Central memory CD8-positive, alpha-beta T cell (primary cell): ENCODE measurements around the gene ARMC12.

Experiments
- ATAC-seq: fragments of 150-1000 bp; cut with Tn5 transposase; replicated peaks from 2 replicates; pipeline ENCODE4 v1.10.0; 2022; ENCODE audit warnings: mild to moderate bottlenecking, moderate FRiP score, moderate number of reproducible peaks; ENCODE audit not compliant: poor library complexity, severe bottlenecking; ENCODE audit errors: extremely low read depth
- DNase-seq, 2 donors: peaks; one replicate each; pipeline ENCODE4 v3.0.0; 2021; ENCODE audit warnings: low spot score in 2 of 2
- H3K27ac Mint-ChIP-seq: one replicate; pipeline ENCODE4 v1.8.0; 2022; ENCODE audit warnings: low read depth, mild to moderate bottlenecking, moderate library complexity, mixed read lengths
- H3K27me3 Mint-ChIP-seq: one replicate; pipeline ENCODE4 v1.8.0; 2022; ENCODE audit warnings: mixed read lengths
- H3K36me3 Mint-ChIP-seq: one replicate; pipeline ENCODE4 v1.8.0; 2022; ENCODE audit warnings: mild to moderate bottlenecking, moderate library complexity, mixed read lengths; ENCODE audit not compliant: insufficient read depth
- H3K4me1 Mint-ChIP-seq: one replicate; pipeline ENCODE4 v1.8.0; 2022; ENCODE audit warnings: mixed read lengths
- H3K4me3 Mint-ChIP-seq: one replicate; pipeline ENCODE4 v1.8.0; 2022; ENCODE audit warnings: mild to moderate bottlenecking, moderate library complexity, mixed read lengths
- H3K9me3 Mint-ChIP-seq: one replicate; pipeline ENCODE4 v1.8.0; 2022; ENCODE audit warnings: mixed read lengths

Gene ARMC12

DNA sequence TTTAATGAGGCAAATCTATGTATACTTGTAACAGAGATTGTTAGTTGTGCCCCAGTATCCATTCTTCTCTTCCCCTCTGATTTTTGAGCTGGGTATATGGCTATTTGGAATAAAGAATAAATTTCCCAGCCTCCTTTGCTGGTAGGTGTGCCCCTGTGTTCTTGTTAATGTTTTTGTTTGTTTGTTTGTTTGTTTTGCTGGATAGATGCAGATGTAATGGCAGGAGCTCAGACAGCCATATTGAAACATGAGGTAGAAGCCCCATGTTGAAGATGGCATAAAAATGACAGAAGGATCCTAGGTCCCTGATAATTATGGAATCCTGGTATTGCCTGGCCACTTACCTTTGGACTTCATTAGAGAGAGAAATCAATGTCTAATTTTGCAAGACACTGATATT is 28.2 kb upstream of the ARMC12 start:
- Mint-ChIP-seq H3K4me3 (no peak overlapping the region), H3K4me1 (peaks cover 25% of the 10 kb centered on the region), H3K27me3 (no peaks in the 10 kb centered on the region), H3K27ac (no peak overlapping the region), H3K9me3 (no peaks in the 10 kb centered on the region), H3K36me3 (no peaks in the 10 kb centered on the region)
- DNase-seq (no peak), ATAC-seq (no peak)

DNA sequence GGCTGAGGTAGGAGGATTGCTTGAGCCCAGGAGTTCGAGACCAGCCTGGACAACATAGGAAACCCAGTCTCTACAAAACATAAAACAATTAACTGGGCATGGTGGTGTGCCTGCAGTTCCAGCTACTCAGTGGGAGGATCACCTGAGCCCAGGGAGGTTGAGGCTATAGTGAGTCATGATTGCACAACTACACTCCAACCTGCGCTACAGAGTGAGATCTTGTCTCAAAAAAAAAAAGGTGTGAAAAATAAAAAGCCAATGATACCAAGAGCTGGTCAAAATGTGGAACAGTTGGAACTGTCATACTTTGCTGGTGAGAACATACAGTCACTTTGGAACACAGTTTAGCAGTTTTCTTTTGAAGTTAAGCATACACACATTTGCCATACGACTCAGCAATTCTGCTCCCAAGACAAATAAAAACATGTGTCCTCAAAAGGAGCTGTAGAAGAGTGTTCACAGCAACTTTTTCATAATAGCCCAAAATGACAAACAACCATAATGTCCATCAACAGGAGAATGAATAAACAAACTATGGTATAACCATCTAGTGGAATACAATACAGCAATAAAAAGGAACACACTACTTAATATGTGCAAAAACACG is 26.5 kb upstream of the ARMC12 start:
- H3K27me3 Mint-ChIP-seq, result no peaks in the 10 kb centered on the region
- ATAC-seq (peak; percentile 98), DNase-seq (no peak)
- no peaks in the 10 kb centered on the region for H3K36me3 Mint-ChIP-seq
- H3K27ac Mint-ChIP-seq, result no peak overlapping the region
- no peak overlapping the region for H3K4me3 Mint-ChIP-seq
- no peaks in the 10 kb centered on the region for H3K9me3 Mint-ChIP-seq
- peaks cover 30% of the 10 kb centered on the region for H3K4me1 Mint-ChIP-seq

DNA sequence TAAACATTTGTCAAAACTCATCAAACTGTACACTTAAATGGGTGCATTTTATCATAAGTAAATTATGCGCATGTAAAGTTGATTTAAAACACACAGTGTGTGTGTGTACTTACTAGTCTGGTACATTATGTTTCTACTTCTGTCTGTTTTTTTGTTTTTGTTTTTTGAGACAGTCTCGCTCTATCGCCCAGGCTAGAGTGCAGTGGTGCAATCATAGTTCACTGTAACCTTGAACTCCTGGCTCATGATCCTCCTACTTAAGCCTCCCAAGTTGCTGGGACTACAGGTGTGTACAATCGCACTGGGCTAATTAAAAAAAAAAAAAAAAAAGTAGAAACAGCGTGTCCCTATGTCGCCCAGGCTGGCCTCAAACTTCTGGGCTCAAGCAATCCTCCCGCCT is 25.1 kb upstream of the ARMC12 start:
- Mint-ChIP-seq H3K4me3 (no peak overlapping the region), H3K9me3 (no peaks in the 10 kb centered on the region), H3K4me1 (peaks cover 44% of the 10 kb centered on the region), H3K27me3 (no peaks in the 10 kb centered on the region), H3K36me3 (no peaks in the 10 kb centered on the region), H3K27ac (no peak overlapping the region)
- ATAC-seq, result no peak
- DNase-seq, result no peak

DNA sequence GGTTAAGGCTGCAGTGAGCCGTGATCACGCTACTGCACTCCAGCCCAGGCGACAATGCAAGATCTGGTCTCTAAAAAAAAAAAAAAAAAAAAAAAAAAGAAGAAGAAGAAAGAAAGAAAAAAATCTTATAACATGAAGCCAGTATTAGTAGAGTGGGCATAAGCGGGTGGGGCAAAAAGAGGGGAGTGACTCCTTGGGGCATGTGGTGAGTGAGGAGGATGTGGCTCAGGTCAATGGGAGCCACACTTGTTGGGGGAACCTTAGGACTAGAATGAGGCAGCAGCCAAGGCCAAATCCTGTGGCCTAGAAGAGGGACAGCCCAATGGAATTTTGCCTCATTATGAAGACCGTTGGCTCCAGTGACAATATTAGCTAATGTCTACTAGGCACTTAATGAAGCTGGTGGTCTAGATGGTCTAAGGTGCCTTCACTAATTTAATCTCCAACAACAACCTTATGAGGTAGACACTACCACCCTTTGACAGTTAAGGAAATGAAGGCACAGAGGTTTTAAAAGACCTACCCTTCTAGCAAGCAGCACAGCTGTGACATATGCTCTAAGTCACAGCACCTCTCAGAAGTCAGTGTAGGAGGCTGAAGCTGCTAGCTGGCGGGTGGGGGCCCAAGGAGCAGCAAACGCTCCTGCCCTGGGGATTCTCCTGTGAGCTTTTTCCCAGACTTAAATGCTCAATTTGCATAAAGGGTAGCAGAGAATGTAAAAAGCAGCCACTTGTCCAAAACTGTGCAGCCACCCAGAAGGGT is 23.6 kb upstream of the ARMC12 start:
- H3K27ac Mint-ChIP-seq, result no peak overlapping the region
- ATAC-seq (no peak), DNase-seq (no peak)
- peaks cover 58% of the 10 kb centered on the region for H3K4me1 Mint-ChIP-seq
- H3K9me3 Mint-ChIP-seq, result no peaks in the 10 kb centered on the region
- H3K27me3 Mint-ChIP-seq, result no peaks in the 10 kb centered on the region
- no peaks in the 10 kb centered on the region for H3K36me3 Mint-ChIP-seq
- no peak overlapping the region for H3K4me3 Mint-ChIP-seq

DNA sequence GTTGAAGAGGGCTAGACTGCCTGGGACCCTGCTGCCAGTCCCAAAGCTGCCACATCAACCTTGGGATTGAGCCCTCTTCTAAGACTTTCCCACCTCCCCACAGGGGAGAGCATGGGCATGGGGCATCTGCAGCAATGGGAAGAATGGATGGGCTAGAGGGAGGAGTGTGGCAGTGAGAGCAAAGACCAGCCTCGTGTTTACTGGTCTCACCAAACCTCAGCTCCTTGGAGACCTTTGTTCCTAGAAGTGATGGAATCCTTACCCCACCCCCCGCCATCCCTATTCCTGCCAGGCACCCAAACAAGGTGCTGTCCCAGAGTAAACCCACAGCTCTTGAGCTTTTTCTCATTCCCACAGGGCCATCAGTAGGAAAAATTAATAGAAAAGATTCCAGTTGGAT is 20.0 kb upstream of the ARMC12 start:
- Mint-ChIP-seq H3K4me1 (peaks cover 62% of the 10 kb centered on the region), H3K27ac (peak overlapping the region; percentile 29), H3K9me3 (no peaks in the 10 kb centered on the region), H3K4me3 (no peak overlapping the region), H3K27me3 (no peaks in the 10 kb centered on the region), H3K36me3 (no peaks in the 10 kb centered on the region)
- ATAC-seq (no peak), DNase-seq (no peak)

DNA sequence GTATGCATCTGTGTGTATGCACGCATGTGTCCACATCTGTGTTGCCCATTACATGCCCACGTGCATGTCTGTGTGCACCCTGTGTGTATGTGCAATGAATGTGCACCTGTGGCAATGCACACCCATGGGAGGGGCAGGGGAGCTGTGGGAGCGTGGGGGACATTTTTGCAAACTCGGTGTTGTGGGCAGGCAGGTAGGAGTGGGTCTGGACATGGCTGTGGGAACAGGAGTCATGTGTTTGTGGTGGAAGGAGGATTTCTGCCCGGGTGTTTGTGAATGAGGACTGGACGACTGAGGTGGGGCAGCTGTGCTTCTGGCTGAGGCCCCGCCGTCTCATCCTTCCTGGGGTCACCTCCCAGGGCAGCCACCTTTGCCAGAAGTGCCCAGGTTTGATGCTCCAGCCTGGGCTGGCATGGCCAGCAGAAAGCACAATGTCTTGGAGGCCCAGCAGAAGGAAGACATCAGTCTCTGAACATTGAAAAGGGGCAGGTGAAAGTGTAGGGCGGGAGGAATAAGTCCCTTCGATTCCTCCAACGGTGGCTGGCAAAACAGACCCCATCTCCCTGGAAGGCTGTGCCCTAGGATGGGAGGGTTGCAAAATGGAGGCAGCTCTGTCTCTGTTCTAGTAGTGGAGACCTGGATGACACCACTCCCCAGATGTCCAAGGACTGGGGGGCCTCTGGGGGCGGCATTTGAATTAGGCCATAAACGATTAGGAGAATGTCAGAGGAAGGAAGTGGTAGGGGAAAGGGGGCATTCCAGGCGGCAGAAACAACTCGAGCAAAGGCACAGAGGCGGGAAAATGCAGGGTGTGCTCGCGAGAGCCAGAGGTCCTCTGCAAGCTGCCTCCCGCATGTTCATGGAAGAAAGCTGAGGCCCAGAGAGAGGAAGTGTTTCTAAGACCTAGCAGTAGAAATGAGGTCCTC is 19.1 kb upstream of the ARMC12 start:
- Mint-ChIP-seq H3K4me1 (peaks cover 62% of the 10 kb centered on the region), H3K27ac (peak overlapping the region; percentile 24), H3K27me3 (no peaks in the 10 kb centered on the region), H3K9me3 (no peaks in the 10 kb centered on the region), H3K4me3 (no peak overlapping the region), H3K36me3 (no peaks in the 10 kb centered on the region)
- DNase-seq, result no peak
- ATAC-seq, result no peak

DNA sequence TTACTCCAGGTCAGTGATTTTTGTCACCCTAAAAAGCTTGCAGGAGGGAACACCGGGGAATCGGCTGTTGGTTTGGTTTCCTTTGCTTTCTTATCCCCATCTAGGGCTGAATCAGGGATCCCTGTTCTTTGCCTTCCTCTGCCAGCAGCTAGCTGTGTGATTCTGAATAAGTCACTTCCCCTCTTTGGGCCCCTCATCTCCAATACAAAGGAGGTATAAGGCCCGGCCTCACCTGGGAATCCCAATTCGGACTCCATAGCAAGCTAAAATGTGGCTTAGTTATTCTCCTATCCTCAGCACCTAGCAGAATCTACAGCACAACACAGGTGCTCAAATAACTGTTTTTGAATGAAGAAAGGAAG is 18.5 kb upstream of the ARMC12 start:
- H3K27ac Mint-ChIP-seq, result no peak overlapping the region
- H3K27me3 Mint-ChIP-seq, result no peaks in the 10 kb centered on the region
- no peak overlapping the region for H3K4me3 Mint-ChIP-seq
- DNase-seq (no peak), ATAC-seq (no peak)
- H3K4me1 Mint-ChIP-seq, result peaks cover 58% of the 10 kb centered on the region
- H3K36me3 Mint-ChIP-seq, result no peaks in the 10 kb centered on the region
- no peaks in the 10 kb centered on the region for H3K9me3 Mint-ChIP-seq

DNA sequence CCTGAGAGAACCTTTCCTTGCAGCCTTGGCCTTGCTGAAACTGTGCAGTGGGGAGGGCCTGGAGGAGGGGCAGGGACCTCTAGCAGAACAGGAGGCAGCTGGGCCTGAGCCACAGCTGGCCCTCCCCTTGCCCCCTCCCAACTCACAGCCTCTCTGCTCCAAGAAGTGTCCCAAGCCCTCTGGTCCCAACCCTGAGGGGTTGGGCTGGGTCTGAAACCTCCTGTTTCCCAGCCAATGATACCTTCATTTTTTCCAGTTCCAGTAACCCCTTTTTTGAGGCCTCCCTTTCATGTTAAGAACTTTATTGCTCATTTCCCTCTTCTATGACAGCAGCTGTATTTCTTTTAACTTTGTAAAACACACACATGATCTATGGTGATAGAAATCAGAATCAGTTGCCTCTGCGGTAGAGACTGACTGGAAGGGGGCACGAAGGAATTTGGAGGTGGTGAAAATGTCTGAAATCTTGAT is 17.9 kb upstream of the ARMC12 start:
- no peak overlapping the region for H3K27ac Mint-ChIP-seq
- H3K9me3 Mint-ChIP-seq, result no peaks in the 10 kb centered on the region
- H3K4me1 Mint-ChIP-seq, result peaks cover 57% of the 10 kb centered on the region
- no peaks in the 10 kb centered on the region for H3K36me3 Mint-ChIP-seq
- DNase-seq, result no peak
- no peak for ATAC-seq
- no peaks in the 10 kb centered on the region for H3K27me3 Mint-ChIP-seq
- no peak overlapping the region for H3K4me3 Mint-ChIP-seq

DNA sequence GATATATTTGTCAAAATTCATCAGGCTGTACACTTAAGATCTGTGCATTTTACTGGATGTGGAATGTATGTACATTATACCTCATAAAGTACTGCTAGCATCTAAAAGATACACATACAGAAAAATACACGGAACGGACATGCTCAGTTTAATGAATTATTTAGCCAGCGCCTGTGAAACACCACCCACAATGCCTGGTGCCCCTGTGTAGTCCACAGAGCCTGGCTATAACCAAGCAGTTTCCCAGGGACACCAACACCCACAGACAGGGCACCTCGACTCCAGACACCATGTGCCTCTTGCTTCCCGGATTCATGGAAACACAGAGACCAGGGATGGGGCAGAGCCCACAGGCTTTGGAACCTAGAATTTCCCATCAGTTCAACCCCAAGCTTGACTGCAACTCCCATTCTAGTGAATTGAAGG is 17.4 kb upstream of the ARMC12 start:
- ATAC-seq, result no peak
- H3K27ac Mint-ChIP-seq, result no peak overlapping the region
- DNase-seq, result no peak
- no peaks in the 10 kb centered on the region for H3K36me3 Mint-ChIP-seq
- H3K4me3 Mint-ChIP-seq, result no peak overlapping the region
- H3K9me3 Mint-ChIP-seq, result no peaks in the 10 kb centered on the region
- H3K27me3 Mint-ChIP-seq, result no peaks in the 10 kb centered on the region
- H3K4me1 Mint-ChIP-seq, result peaks cover 61% of the 10 kb centered on the region

DNA sequence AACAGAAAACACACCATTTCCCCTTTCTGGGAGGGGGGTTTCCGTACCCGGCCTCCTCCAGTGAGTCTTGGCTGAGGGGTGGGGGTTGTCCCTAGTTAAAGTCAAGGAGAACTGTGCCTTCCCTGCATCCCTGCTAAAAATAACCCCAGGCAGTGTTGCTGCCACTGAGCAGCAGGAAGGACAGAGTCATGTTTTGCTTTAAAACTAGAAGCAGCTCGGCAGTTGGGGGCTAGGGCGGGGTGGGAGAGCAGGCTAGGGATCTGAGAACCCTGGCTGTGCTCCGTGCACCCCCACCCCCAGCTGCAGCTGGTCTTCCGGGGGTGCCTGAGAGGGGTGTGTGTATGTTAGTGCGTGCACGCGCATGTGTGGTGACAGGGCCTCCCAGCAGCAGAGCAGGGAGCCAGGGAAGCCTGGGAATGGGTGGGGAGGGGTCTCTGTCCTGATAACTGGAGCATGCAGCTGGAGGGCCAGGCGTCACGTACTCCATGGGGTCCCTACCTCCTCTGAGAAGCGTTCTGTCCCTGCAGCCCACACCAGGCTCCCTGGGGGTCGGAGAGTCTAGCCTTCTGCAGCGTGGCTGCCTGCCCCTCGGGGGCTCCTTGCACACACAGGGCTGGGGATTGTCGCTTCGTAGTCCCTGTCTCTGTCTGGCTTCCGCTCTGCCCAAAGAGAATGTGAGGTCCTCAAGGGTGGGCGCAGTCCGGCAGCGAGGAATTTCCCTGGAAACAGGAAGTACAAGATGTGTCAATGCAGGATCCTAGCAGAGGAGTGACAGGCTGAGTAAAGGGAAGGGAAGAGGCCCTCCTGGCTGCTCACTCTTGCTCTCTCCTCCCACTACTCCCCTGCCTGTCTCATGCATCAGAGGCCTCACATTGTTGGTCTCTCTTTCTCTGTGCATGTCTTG is 16.8 kb upstream of the ARMC12 start:
- DNase-seq (no peak), ATAC-seq (no peak)
- no peak overlapping the region for H3K27ac Mint-ChIP-seq
- H3K36me3 Mint-ChIP-seq, result no peaks in the 10 kb centered on the region
- no peaks in the 10 kb centered on the region for H3K27me3 Mint-ChIP-seq
- peaks cover 64% of the 10 kb centered on the region for H3K4me1 Mint-ChIP-seq
- peak overlapping the region; percentile 38 for H3K4me3 Mint-ChIP-seq
- H3K9me3 Mint-ChIP-seq, result no peaks in the 10 kb centered on the region

DNA sequence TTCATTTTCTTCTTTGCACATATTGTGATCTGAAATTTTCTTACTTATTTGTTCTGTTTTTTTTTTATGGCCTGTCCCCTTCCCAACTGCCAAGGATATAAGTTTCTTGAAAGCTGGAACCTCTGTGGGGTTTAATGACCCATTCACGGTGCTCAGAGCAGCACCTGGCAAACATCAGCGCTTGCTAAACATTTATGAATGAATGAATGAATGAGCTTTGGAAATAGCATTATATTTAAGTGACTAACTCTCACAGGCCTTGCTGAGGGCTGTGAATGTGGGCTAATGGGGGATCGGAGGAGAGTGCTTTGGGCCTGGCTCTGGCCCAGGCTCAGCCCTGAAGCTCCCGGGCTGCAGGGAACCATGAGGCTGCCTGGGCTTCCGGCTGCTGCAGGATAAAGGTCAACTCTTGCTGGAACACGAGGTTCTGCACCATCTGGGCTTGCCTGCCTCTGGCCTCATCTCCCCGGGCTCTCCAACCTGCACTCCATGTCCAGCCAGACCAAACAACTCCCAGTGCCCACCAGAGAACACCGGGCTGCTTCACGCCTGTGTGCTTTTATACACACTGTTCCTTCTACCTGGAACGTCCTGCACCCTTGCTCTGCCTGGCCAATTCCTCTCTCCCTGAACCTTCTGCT is 14.6 kb upstream of the ARMC12 start:
- no peak overlapping the region for H3K4me3 Mint-ChIP-seq
- H3K36me3 Mint-ChIP-seq, result peaks cover 6% of the 10 kb centered on the region
- no peak overlapping the region for H3K27ac Mint-ChIP-seq
- no peaks in the 10 kb centered on the region for H3K9me3 Mint-ChIP-seq
- H3K4me1 Mint-ChIP-seq, result peaks cover 66% of the 10 kb centered on the region
- no peaks in the 10 kb centered on the region for H3K27me3 Mint-ChIP-seq
- no peak for ATAC-seq
- DNase-seq, result no peak
